K562 (cell line): ENCODE data around the gene CLCNKB. TPM values are rescaled to one million over a fixed set of nuclear protein-coding genes. Genes with fewer than 3 reads are reported as not detected.
"Not testable (repeated sequence)": the region's sequence is repeated elsewhere in the genome, so short reads cannot be mapped to it uniquely, and the experiment has no call there.

ENCODE experiments used
- ATAC-seq: fragments of 200-7000 bp; cut with Tn5 transposase; 3 replicates; pipeline ENCODE4 v1.9.1; 2020; ENCODE audit warnings: moderate library complexity
- BruUV-seq: library from RNA; stranded (reverse); fragments of 400-500 nt; replicated peaks from 2 replicates; lab custom pipeline; 2021; lab: Mats Ljungman, UMichigan
- CTCF ChIA-PET: fragments of 300-600 bp; formaldehyde crosslinking; extraction: SDS; loops from one replicate; lab custom pipeline; 2021; ENCODE audit warnings: low intra/inter-chr PET ratio; lab: Yijun Ruan, JAX
- POLR2A ChIA-PET: fragments of 300-600, 350-650 bp; sonication (Branson Sonifier 250); formaldehyde crosslinking; extraction: SDS; loops from one replicate; lab custom pipeline; 2021; ENCODE audit warnings: antibody characterized with exemption, inconsistent platforms; lab: Yijun Ruan, JAX
- DNase-seq, 4 experiments: peaks; one replicate each; pipeline versions ENCODE4 v3.0.0 to v3.0.0-alpha.2; 2011 to 2018; ENCODE audit warnings: low spot score in 3 of 4, mixed read lengths in 3 of 4; ENCODE audit errors: extremely low read depth in 1 of 4
- FAIRE-seq: peaks from 2 replicates; lab custom pipeline; 2011; peaks lifted over from hg19 to GRCh38; lab: Jason Lieb, UNC
- H2AFZ ChIP-seq: 2 replicates; pipeline ENCODE4 v1.6.0; 2011; ENCODE audit warnings: low read depth, low read length, control low read depth, inconsistent platforms
- H3K27ac ChIP-seq: fragments of 200-600 bp; 3 replicates; pipeline ENCODE4 v1.8.0; 2011; ENCODE audit warnings: low read depth, mild to moderate bottlenecking, control low read depth, inconsistent platforms, low read length, moderate library complexity, mixed read lengths; ENCODE audit errors: extremely low read depth
- H3K27me3 ChIP-seq, 2 experiments: fragments of 300-600 bp in 1 of 2; 2 replicates in 1 of 2; 3 replicates in 1 of 2; pipeline versions ENCODE4 v1.6.0 to v1.8.0; 2011; ENCODE audit warnings: inconsistent platforms in 2 of 2, low read length in 2 of 2, mild to moderate bottlenecking in 1 of 2, mixed read lengths in 1 of 2, moderate library complexity in 1 of 2; ENCODE audit not compliant: control insufficient read depth in 2 of 2, insufficient read depth in 2 of 2
- H3K36me3 ChIP-seq: fragments of 300-600 bp; 3 replicates; pipeline ENCODE4 v1.8.0; 2011; ENCODE audit warnings: mild to moderate bottlenecking, low read length, inconsistent platforms; ENCODE audit not compliant: control insufficient read depth, insufficient read depth
- H3K4me1 ChIP-seq, 2 experiments: fragments of 200-600 bp in 1 of 2; replicated peaks in 1 of 2; 2 replicates in 1 of 2; 3 replicates in 1 of 2; pipeline versions ENCODE4 v1.5.1 to v1.8.0; 2011; ENCODE audit warnings: inconsistent platforms in 2 of 2, low read length in 2 of 2, mild to moderate bottlenecking in 1 of 2, mixed read lengths in 1 of 2, moderate library complexity in 1 of 2; ENCODE audit not compliant: control insufficient read depth in 2 of 2, insufficient read depth in 2 of 2
- H3K4me2 ChIP-seq: 2 replicates; pipeline ENCODE4 v1.6.1; 2011; ENCODE audit warnings: low read length, control low read depth, inconsistent platforms, mixed read lengths; ENCODE audit not compliant: insufficient read depth
- H3K4me3 ChIP-seq: fragments of 200-600 bp; sonication (generic), shearing (Covaris generic); 2 replicates; pipeline ENCODE4 v1.5.1; 2016; ENCODE audit warnings: control low read depth, inconsistent platforms
- H3K79me2 ChIP-seq: fragments of 200-600 bp; 3 replicates; pipeline ENCODE4 v1.8.0; 2011; ENCODE audit warnings: low read length, inconsistent platforms; ENCODE audit not compliant: control insufficient read depth, insufficient read depth
- H3K9ac ChIP-seq, 2 experiments: 2 replicates each; pipeline versions ENCODE4 v1.6.0 to v1.6.1; 2011; ENCODE audit warnings: low read depth in 2 of 2, low read length in 2 of 2, control low read depth in 1 of 2, inconsistent platforms in 1 of 2, mild to moderate bottlenecking in 1 of 2, mixed read lengths in 1 of 2; ENCODE audit not compliant: insufficient read depth in 1 of 2
- H3K9me1 ChIP-seq: one replicate; pipeline ENCODE4 v1.6.0; 2011; ENCODE audit warnings: inconsistent platforms, mild to moderate bottlenecking, low read length, moderate library complexity; ENCODE audit not compliant: control insufficient read depth, insufficient read depth
- H3K9me3 ChIP-seq: replicated peaks from 2 replicates; pipeline ENCODE4 v1.5.1; 2011; ENCODE audit warnings: low read depth, low read length, inconsistent platforms; ENCODE audit not compliant: control insufficient read depth, insufficient read depth
- H4K20me1 ChIP-seq: replicated peaks from 2 replicates; pipeline ENCODE4 v1.6.1; 2011; ENCODE audit warnings: low read length, inconsistent platforms, mixed read lengths; ENCODE audit not compliant: control insufficient read depth, insufficient read depth
- ADNP ChIP-seq: fragments of 200-800 bp; sonication (Bioruptor generic); IDR thresholded peaks from 2 replicates; pipeline ENCODE4 v1.6.1; 2016; ENCODE audit warnings: missing genetic modification characterization, missing compliant biosample characterization
- ESRRA ChIP-seq: fragments of 450-650 bp; IDR thresholded peaks from 2 replicates; pipeline ENCODE4 v1.6.1; 2014; ENCODE audit warnings: low read depth, mild to moderate bottlenecking, moderate library complexity, borderline replicate concordance
- NFIC ChIP-seq: fragments of 450-650 bp; IDR thresholded peaks from 2 replicates; pipeline ENCODE4 v1.6.1; 2017; ENCODE audit warnings: mild to moderate bottlenecking, inconsistent platforms
- RAD51 ChIP-seq: fragments of 450-650 bp; IDR thresholded peaks from 2 replicates; pipeline ENCODE4 v1.7.1; 2016; ENCODE audit warnings: low read depth, mild to moderate bottlenecking, borderline replicate concordance
- RBM25 ChIP-seq: fragments of 200-400 bp; formaldehyde crosslinking; IDR thresholded peaks from 2 replicates; pipeline ENCODE4 v1.6.1; 2018; ENCODE audit warnings: low read length, low read depth, moderate library complexity; ENCODE audit not compliant: severe bottlenecking
- SMAD1 ChIP-seq: fragments of 150-350 bp; IDR thresholded peaks from 2 replicates; pipeline ENCODE4 v1.6.1; 2014; ENCODE audit warnings: low read length, low read depth; ENCODE audit not compliant: partially characterized antibody
- USF1 ChIP-seq: sonication (generic); formaldehyde crosslinking; IDR thresholded peaks from 2 replicates; pipeline ENCODE4 v1.9.0; 2022; ENCODE audit warnings: mild to moderate bottlenecking, missing genetic modification reagents
- USF2 ChIP-seq: sonication (generic); formaldehyde crosslinking; IDR thresholded peaks from 2 replicates; pipeline ENCODE4 v1.5.0; 2020; ENCODE audit warnings: missing genetic modification reagents
- WGBS: fragments of 100-300 bp; shearing (Covaris generic); methylation state at CpG from one replicate; pipeline ENCODE4 v1.1.6; 2016; ENCODE audit warnings: low coverage, mixed read lengths; ENCODE audit not compliant: insufficient coverage; ENCODE audit errors: missing lambda C conversion rate; 5-methylcytosine and 5-hydroxymethylcytosine counted together
- in situ Hi-C: fragments of 300-500 bp; cut with MboI; formaldehyde crosslinking; loops from 4 replicates; pipeline ENCODE4 v1.15.0; 2018; ENCODE audit warnings: inconsistent platforms, mixed read lengths
- intact Hi-C: fragments of 100-400 bp; cut with micrococcal nuclease; formaldehyde crosslinking; loops from 2 replicates; pipeline ENCODE4 v1.14.2; 2022
- polyA plus RNA-seq, 8 experiments: library from polyadenylated mRNA; depleted of rRNA in 4 of 8; stranded (reverse) in 5 of 8; unstranded in 3 of 8; fragments of >200 nt; fragmentation: Nextera tagmentation in 2 of 8; fragmentation: Illumina TruSeq in 1 of 8; extraction: Ambion mirVana in 2 of 8; extraction: Trizol in 1 of 8; gene quantifications; 2 replicates each; pipeline versions ENCODE4 v1.2.1 to v1.2.3, GENCODE V29; 2011 to 2014; ENCODE audit warnings: inconsistent platforms in 1 of 8, missing spikeins in 1 of 8
- total RNA-seq, 7 experiments: library from RNA; depleted of rRNA in 6 of 7; stranded (reverse); fragments of >200 nt in 6 of 7; fragmentation: Illumina TruSeq in 2 of 7; extraction: Trizol in 2 of 7; gene quantifications; 2 replicates each; pipeline versions ENCODE4 v1.2.1 to v1.2.3, GENCODE V29; 2011 to 2021; ENCODE audit warnings: low replicate concordance in 1 of 7

The CLCNKB gene
- total and polyA plus RNA-seq, 9 of the 15 experiments (the other 6 are each of a cell fraction or from before 2014, with no cell fraction given), result 0.08 to 1.7 (median 0.64) TPM

GRCh38 chr1:16056521-16056912 lies 12.9 kb downstream of the CLCNKB start:
- BruUV-seq, in situ Hi-C loops: not testable (repeated sequence)

GRCh38 chr1:16057314-16057915 lies 13.8 kb downstream of the CLCNKB start:
- H3K36me3 ChIP-seq, in situ Hi-C loops, BruUV-seq, H3K9me3 ChIP-seq, H2AFZ ChIP-seq, H3K27me3 ChIP-seq, FAIRE-seq, DNase-seq, H3K4me3 ChIP-seq, H4K20me1 ChIP-seq, H3K9me1 ChIP-seq, ATAC-seq, H3K79me2 ChIP-seq, H3K27ac ChIP-seq, H3K4me2 ChIP-seq: not testable (repeated sequence)
- intact Hi-C loops, result loop anchor here (1.0 to 5.0 kb wide), 2 partner anchors 24 to 260 kb away; no protein-coding TSS in a partner anchor
- ChIA-PET CTCF (interaction anchor here (3.4 kb wide), 1 partner anchor 49 kb away, joined by 53 read pairs; no protein-coding TSS in a partner anchor), POLR2A (interaction anchor here (0.6 to 1.2 kb wide), 5 partner anchors 19 to 149 kb away, joined by 3 to 6 read pairs (median 4); no protein-coding TSS in a partner anchor)
- Histone ChIP-seq H3K4me1 (peaks cover 32 to 36% of the 10 kb centered on the region in 2 experiments; a peak in 4 of 5 replicates), H3K9ac (peak overlapping the region in 1 of 2 experiments; percentile 54; a peak in 2 of 4 replicates)
- 0 out of 2 replicates have a peak, but pooled peaks have one; percentile 18 for TF ChIP-seq USF2
- TF ChIP-seq USF1, result peak; percentile 55; the same call in 1 of the 2 replicates
- 0 out of 2 replicates have a peak, but pooled peaks have one; percentile 16 for TF ChIP-seq RAD51
- peak; percentile 83 for TF ChIP-seq ESRRA
- 23% methylated on average over 6 of the region's 7 CpGs for WGBS

More at GRCh38 chr1:16056521-16056912, 12.9 kb downstream of the CLCNKB start:
- H3K4me2 ChIP-seq, H3K9ac ChIP-seq, H4K20me1 ChIP-seq, H3K79me2 ChIP-seq, ATAC-seq, H3K4me3 ChIP-seq, H2AFZ ChIP-seq, H3K9me1 ChIP-seq, FAIRE-seq, H3K9me3 ChIP-seq, H3K27me3 ChIP-seq, DNase-seq, H3K36me3 ChIP-seq, H3K27ac ChIP-seq: not testable (repeated sequence)
- peaks cover 32 to 45% of the 10 kb centered on the region in 2 experiments; a peak in 4 of 5 replicates for H3K4me1 ChIP-seq
- ChIA-PET POLR2A (interaction anchor here (1.2 kb wide), 1 partner anchor 19 kb away, joined by 4 read pairs; no protein-coding TSS in a partner anchor), CTCF (interaction anchor here (3.4 kb wide), 1 partner anchor 48 kb away, joined by 53 read pairs; no protein-coding TSS in a partner anchor)
- intact Hi-C loops, result loop anchor here (1.0 to 5.0 kb wide), 2 partner anchors 47 to 259 kb away; no protein-coding TSS in a partner anchor
- TF ChIP-seq RBM25, result peak; percentile 46
- TF ChIP-seq ADNP (tag), result peak; percentile 47; the same call in 1 of the 2 replicates
- TF ChIP-seq NFIC, result peak; percentile 51
- peak; percentile 1 for TF ChIP-seq SMAD1
- 36% methylated on average over 2 of the region's 4 CpGs for WGBS
